DMS 273 (cell line): ENCODE results near the gene PTBP2.
"Not testable (repeated sequence)": the region's sequence is repeated elsewhere in the genome, so short reads cannot be mapped to it uniquely, and the experiment has no call there.

Source experiments
- DNase-seq: peaks from one replicate; lab custom pipeline; 2025; ENCODE audit not compliant: unreplicated experiment; lab: John Stamatoyannopoulos, UW

PTBP2 gene

DNA sequence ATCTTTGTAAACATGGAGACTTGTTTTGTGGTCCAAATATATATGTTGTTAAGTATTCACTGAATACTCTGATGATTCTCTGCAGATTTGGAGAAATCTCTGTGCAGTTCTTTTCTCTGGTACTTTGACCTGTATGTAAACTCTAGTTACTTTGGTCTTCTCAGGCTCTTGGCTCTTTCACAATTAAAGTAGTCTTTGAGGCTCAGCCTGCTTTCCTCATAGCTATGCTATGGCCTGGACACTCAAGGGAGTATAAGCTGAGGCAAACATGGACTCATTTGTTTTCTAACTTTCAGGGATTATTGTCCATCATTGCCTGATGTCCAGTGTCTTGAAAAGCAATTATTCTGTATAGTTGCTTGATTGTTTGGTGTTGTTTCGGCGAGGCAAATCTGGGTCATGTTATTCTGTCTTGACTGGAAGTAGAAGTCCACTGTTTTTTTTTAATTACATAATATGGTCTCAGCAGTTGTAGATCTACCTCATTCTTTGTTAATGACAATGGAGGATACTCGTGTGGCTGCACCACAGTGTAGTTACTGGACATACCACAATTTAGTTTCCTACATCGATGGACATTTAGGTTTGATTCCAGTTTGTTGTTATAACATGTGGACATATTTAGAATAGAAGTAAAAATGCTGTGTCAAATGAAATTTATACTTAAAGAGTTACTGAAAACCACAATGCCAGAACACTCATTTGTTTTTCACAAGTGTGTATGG lies 9.2 kb downstream of the PTBP2 start:
- no peak for DNase-seq

DNA sequence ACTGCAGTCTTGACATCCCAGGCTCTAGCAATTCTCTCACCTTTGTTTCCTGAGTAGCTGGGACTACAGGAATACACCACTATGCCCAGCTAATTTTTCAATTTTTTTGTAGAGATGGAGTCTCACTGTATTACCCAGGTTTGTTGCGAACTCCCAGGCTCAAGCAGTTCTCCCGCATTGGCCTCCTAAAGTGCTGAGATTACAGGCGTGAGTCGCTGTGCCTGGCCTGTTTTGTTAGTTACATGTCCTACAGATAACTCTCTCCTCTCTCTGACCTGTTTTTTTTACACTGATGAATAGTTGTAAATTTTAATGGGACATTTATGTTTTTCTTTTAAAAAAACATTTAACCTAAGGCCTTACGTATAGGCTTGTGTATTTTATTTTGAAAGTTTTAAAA lies 19.8 kb downstream of the PTBP2 start:
- DNase-seq, result no peak

DNA sequence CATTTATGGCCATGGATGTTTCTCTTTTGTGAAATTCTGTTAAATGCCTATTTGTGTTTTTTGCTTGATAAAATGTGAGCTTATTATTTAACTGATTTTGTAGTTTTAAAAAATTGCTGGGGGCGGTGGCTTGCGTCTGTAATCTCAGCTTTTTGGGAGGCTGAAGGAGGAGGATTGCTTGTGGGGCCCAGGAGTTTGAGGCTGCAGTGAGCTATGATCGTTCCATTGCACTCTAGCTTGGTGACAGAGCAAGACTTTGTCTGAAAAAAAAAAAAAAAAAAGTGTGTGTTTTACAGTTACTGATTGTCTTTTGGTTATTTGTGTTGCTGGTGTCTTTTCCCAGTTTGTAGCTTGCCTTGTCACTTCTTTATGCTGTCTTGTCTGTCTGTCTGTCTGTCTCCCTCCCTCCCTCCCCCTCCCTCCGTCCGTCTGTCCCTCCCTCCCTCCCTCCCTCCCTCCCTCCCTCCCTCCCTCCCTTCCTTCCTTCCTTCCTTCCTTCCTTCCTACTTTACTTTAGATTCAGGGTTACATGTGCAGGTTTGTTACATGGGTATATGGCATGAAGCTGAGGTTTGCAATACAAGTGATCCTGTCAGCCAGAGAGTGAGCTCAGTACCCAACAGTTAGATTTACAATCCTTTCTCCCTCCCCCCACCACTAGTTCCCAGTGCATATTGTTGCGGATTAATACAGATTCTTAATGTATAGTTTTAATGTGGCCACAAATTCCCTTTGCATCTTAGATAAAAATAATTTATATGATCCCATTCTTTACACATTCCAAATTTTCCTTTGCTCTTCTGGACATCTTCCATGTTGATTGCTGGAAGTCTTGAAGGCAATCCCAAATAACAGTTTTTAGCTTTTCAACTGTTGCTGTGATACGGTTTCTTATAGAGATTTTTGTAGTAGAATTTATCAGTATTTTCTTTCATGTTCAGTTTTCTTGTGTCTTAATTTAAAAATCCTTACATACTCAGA lies 25.1 kb downstream of the PTBP2 start:
- DNase-seq, result no peak

DNA sequence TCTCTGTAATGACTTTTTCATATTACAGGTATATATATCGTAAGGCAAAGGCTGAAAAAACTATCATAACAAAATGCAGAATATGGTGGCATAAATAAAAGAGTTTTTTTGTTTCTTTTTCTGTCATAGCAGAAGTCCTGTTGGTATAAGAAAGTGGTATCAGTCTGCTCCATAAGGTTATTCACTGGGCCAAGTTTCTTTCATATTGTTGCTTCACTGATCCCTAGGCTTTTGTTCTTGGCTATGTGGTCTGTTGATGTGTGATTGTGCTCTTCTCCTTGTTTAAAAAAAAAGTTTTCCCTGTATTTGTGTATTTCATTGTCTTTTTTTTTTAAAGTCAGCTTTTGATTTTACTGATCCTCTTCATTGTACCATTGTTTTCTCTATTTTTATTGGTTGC lies 26.0 kb downstream of the PTBP2 start:
- DNase-seq, result no peak

DNA sequence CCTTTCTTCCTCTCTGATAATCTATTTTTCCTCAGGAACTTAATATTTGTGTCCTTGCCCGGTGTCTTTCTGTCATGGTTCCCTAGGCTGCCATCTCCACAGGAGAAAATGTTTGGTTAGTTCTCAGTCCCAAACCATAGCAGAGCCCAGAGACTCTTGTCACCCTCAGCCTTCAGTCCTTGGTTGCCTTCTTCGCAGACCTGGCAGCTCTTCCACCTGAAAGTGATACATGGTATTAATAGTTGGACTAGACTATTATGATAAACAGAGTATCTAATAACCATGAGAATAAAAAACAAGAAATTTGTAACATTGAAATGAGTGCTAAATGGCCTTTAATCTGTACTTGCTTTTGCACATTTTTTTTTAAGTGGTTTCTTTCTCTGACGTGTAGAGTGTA lies 26.5 kb downstream of the PTBP2 start:
- DNase-seq, result no peak

DNA sequence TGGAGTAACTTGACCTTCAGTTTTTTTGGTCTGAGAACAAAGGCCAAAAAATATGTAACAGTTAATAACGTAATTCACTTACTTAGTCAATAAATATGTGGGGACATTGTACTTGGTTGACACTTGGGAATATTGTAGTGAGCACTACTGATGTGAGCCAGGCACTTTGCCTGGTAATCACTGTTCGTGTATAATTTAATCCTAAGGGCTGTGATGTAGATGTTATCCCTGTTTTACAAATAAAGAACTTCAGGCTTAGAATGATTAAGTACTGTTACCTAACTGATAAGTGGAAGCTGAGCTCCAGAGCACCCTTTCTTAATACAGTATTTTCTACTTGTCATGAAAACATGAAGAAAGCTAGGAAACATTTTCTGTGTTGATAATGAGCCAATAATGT lies 28.0 kb downstream of the PTBP2 start:
- DNase-seq, result no peak

DNA sequence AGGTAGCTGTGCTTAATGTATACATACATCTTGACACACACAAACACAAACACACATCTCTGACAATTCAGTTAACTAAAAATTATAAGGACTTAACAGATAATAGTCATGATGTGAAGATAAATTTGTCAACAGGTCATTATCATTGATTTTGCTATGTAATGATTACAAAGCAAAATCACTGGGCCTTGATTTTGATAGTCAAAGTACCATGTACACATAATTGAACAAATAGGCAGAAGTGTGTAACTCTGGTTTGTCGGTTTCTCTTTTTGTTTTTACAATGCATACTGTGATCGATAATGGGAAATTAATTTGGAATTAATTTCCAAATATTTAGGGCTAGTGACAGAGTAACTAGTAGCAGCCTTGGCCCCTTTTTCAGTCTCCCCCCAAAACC lies 30.8 kb downstream of the PTBP2 start:
- no peak for DNase-seq

DNA sequence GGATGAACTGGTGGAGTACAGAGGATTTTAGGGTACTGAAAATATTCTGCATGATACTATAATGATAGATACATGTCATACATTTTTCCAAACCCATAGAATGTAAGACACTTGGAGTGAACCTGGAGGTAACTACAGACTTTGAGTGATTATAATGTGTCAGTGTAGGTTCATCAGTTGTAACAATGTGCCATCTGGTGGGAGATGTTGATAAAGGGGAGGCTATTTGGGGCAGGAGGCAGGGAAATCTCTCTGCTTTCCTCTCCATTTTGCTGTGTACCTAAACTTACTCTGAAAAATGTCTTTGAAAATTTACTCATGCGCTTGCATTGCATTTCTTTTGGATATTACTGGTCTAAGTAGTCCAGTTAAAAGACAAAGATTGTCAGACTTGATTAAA lies 35.2 kb downstream of the PTBP2 start:
- DNase-seq, result peak; percentile 13

DNA sequence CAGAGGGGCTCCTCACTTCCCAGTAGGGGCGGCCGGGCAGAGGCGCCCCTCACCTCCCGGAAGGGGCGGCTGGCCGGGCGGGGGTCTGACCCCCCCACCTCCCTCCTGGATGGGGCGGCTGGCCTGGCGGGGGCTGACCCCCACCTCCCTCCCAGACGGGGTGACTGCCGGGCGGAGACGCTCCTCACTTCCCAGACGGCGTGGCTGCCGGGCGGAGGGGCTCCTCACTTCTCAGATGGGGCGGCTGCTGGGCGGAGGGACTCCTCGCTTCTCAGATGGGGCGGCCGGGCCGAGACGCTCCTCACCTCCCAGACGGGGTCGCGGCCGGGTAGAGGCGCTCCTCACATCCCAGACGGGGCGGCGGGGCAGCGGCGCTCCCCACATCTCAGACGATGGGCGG lies 41.0 kb downstream of the PTBP2 start:
- not testable (repeated sequence) for DNase-seq

DNA sequence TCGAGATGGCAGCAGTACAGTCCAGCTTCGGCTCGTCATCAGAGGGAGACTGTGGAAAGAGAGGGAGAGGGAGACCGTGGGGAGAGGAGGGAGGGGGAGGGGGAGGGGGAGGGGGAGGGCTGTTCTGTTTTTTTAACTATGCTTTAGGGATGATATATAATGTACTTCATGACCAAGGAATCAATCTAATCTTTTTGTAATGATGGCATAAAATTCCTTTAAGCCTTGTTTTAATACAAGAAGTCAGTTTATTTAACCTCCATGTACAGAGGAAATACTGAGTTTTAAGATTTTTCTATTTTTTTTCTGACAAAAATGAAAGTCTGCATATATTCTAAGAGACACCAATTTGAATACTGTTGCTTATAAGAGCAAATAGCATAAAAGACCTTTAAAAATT lies 41.9 kb downstream of the PTBP2 start:
- DNase-seq, result no peak

DNA sequence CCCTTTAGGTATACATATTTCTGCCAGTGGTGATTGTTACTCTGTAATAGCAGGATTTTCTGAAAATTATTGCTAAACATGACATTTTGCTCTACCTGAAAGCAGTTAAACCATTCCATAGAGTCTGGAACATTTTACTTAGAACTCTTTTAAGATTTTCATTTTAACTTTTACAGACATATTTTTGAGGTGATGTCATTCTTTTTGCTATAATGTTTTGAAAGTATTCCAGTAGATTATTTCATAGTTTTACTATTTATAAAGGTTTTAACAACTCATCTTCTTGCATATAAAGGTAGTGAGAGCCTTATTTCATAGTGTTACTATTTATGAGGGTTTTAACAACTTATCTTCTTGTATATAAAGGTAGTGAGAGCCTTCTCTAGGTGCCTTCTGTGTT lies 42.9 kb downstream of the PTBP2 start:
- no peak for DNase-seq

DNA sequence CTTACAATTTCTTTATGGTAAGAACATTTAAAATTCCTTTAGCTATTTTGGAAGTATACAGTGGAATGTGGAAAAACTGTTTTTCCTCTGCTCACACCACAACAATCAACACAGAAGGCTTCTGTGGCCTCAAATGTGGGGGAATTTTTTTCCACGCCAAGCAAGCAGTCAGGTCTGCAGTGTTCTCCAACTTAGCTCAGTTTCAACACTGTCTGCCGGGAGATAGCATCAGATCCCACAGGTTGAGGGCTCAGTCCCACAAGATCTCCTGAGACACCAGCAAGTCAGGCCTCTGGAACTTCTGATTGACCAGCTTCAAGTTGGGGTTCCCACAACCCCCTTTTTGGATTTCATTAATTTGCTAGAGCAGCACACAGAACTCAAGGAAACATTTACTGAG lies 50.3 kb downstream of the PTBP2 start:
- no peak for DNase-seq

DNA sequence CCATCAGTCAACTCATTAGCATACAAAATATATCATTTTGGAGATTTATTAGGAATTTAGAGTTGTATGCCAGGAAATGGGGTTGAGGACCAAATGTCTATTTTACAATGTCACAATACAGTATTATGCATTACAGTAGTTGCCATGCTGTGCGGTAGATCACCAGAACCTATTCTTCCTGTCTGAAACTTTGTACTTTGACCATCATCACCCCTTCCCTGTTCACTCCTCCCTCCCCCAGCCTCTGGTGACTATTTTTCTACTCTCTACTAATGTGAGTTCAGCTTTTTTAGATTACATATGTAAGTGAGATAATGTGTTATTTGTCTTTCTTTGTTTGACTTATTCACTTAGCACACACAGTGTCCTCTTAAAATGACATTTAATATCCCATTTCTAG lies 50.8 kb downstream of the PTBP2 start:
- DNase-seq, result no peak

DNA sequence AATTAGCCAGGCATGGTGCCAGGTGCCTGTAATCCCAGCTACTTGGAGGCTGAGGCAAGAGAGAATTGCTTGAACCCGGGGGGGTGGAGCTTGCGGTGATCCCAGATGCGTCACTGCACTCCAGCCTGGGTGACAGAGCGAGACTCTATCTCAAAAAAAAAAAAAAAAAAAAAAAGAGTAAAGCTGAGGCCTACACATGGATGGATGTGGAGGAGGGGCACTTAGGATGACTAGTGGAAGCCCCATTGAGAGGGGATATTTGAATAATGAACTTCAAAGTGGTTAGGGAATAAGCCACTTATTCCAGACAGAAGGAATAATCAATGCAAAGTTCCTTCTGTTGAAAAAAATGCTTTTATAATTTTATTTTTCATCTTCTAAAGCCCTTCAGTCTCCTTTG lies 51.4 kb downstream of the PTBP2 start:
- DNase-seq, result no peak

DNA sequence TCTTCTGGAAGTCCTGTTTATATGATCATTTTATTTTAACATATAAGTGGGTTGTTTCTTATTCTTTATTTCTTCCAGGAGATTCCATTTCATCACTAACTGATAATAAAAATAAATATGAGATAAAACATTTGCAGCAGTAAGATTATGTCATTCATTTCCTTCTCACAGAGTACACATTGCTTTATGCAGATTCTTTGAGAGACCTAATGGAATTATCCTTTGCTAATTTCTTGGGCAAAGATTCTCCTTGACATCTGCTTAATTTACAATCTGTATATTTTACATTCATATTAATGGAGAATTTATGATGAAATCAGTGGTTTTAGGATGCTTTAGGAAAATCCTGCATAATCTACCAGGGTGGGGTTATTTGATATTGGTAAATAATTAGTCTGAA lies 60.6 kb downstream of the PTBP2 start:
- DNase-seq, result no peak

DNA sequence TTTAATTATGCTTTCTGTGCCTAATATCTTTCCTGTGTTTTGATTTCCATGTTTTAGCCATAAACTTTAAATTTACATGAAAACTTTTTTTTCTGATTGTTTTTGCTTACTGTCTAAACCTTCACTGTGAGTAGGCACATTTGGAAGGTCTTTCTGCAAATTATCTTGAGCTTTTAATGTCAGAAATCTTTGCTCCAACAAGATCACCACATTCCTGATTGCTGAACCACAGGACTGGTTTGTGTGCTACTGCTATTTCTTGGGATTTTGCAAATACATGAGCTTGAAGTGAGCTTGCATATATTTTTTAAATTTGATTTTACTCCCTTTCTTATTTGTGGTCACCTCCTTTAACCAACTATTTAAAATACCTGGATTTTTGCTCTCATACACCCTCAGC lies 61.3 kb downstream of the PTBP2 start:
- DNase-seq, result no peak

DNA sequence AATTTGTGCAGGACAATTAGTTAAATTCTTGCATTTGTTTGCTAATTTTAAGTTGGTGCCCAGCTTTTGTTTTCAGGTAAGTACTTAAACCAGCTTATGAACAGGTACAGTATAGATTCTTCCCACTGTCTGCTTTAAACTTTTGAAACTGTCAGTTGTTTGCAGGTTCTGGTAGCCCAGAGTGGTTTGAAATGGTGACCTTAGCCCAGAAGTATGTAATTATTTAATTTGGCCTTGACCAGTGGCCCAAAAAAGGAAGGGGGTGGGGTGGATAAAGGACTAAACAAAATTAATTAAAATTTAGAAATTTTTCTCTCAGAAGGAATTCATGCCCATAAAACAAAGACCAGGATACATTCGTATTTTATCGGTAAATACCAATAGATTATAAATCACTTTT lies 69.0 kb downstream of the PTBP2 start:
- DNase-seq, result no peak

DNA sequence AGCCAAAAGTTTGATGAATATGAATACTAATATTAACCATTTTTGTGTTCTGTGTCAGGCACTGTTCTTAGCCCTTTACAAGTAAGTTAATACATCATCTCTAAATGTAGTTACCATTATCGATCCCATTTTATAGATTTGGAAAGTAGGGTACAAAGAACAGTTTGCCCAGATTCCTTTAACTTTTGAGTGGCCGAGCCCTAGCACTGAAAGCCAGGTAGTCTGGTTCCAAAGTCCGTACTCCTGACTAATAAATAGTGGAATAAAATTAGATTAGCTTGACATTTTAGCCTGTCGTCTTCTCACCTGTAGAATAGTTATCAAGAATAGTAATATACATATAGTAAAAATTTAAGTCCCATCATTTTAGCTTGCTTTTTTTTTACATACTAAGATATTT lies 70.6 kb downstream of the PTBP2 start:
- DNase-seq, result no peak

DNA sequence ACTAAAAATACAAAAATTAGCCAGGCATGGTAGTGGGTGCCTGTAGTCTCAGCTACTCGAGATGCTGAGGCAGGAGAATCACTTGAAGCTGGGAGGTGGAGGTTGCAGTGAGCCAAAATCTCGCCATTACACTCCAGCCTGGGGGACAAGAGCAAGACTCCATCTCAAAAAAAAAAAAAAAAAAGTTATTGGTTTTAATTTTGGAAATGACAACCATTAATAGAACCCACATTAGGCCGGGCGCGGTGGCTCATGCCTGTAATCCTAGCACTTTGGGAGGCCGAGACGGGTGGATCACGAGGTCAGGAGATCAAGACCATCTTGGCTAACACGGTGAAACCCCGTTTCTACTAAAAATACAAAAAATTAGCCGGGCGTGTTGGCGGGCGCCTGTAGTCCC lies 80.1 kb downstream of the PTBP2 start:
- DNase-seq, result not testable (repeated sequence)

DNA sequence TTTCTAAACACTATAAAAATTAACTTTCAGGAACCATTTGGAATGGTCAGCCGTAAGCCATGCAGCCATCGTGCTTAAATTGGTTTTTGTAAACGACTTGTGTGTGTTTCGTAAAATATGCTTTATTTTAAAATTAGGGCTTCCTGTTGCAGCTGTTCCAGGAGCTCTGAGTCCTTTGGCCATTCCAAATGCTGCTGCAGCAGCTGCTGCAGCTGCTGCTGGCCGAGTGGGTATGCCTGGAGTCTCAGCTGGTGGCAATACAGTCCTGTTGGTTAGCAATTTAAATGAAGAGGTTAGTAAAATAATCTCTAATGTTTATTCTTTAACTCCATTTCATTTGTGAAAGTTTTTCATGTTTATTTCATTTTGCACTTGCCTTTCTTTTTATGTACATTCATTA lies 83.1 kb downstream of the PTBP2 start:
- DNase-seq, result peak; percentile 22

DNA sequence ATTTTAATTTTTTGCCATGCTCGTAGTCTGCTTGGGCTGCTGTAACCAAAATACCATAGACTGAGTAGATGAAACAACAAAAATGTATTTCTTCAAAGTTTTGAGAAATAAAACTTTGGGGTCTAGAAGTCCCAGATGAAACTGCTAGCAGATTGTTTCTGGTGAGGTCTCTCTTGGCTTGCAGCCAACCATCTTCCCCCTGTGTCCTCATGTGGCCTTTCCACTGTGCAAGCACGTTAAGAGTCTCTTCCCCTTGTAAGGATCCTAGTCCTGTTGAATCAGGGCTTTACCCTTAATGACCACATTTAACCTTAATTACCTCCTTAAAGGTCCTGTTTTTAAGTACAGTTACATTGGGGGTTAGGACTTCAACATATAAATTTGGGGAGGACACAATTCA lies 86.6 kb downstream of the PTBP2 start:
- DNase-seq, result peak; percentile 82

DNA sequence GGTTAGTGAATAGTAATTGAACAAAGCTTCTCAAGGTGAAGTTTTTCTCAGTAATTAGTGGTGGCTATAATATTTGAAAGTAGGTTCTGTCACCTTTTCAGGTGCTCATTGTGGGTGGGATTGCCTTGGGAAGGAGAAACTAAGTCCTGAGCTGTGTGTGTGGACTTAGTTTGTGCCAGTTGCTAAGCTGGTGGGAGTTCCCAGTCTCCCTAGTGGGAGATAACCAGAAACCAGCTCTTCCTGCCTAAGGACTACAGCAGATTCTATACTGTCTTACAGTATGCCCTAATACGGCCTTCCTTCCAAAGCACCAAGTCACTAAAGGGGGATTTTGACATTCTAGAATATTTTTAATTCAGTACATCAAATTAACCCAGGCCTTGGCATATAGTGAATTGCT lies 94.3 kb downstream of the PTBP2 start:
- DNase-seq, result no peak
